Esophagus squamous epithelium (tissue), 5 donors: ENCODE results near the gene VMAC. TPM values are rescaled to one million over a fixed set of nuclear protein-coding genes. Genes with fewer than 3 reads are reported as not detected.
A peak's percentile ranks its signal among the peaks of the same experiment; 100 is the strongest.

Experiments used
- DNase-seq: peaks from one replicate; lab custom pipeline; 2025; lab: John Stamatoyannopoulos, UW
- H3K27ac ChIP-seq, 4 donors: fragments of 200-600 bp; sonication (generic); one replicate each; pipeline ENCODE4 v1.5.1; 2016 to 2019; ENCODE audit warnings: mild to moderate bottlenecking in 1 of 4
- H3K27me3 ChIP-seq, 4 donors: fragments of 200-600 bp; sonication (generic); 1 replicate in 3 of 4; 2 replicates in 1 of 4; pipeline versions ENCODE4 v1.5.1 to v1.6.0; 2017 to 2021; ENCODE audit warnings: antibody characterized with exemption in 1 of 4
- H3K36me3 ChIP-seq, 3 donors: fragments of 200-600 bp; sonication (generic); one replicate each; pipeline ENCODE4 v1.5.1; 2016 to 2019
- H3K4me1 ChIP-seq, 3 donors: fragments of 200-600 bp; sonication (generic); one replicate each; pipeline ENCODE4 v1.5.1; 2017 to 2019
- H3K4me3 ChIP-seq, 4 donors: fragments of 200-600 bp; sonication (generic); 1 replicate in 3 of 4; 2 replicates in 1 of 4; pipeline ENCODE4 v1.5.1; 2016 to 2019; ENCODE audit warnings: mild to moderate bottlenecking in 2 of 4, moderate library complexity in 1 of 4
- H3K9me3 ChIP-seq, 3 donors: fragments of 200-600 bp; sonication (generic); one replicate each; pipeline ENCODE4 v1.5.1; 2016 to 2019
- CTCF ChIP-seq, 6 experiments: fragments of 450-650 bp in 4 of 6; fragments of 200-600 bp in 2 of 6; sonication (generic) in 2 of 6; IDR thresholded peaks; one replicate each; pipeline ENCODE4 v1.5.1; 2016 to 2019; ENCODE audit warnings: antibody characterized with exemption in 6 of 6, mild to moderate bottlenecking in 4 of 6, moderate library complexity in 4 of 6
- POLR2A ChIP-seq, 4 donors: fragments of 450-650 bp; IDR thresholded peaks; one replicate each; pipeline ENCODE4 v1.6.1; 2017; ENCODE audit warnings: antibody characterized with exemption in 4 of 4, mild to moderate bottlenecking in 4 of 4, moderate library complexity in 3 of 4
- WGBS, 2 donors: methylation state at CpG; one replicate each; pipeline ENCODE4 v1.1.5; 2018; 5-methylcytosine and 5-hydroxymethylcytosine counted together
- intact Hi-C: fragments of 100-400 bp; cut with DNase I; formaldehyde crosslinking; loops from one replicate; pipeline ENCODE4 v1.15.0; 2022
- total RNA-seq, 4 donors: library from RNA; depleted of rRNA; stranded (reverse); fragments of >200 nt; gene quantifications; one replicate each; pipeline ENCODE4 v1.1.0, GENCODE V29; 2016
- donor health status: DM: yes; HTN: yes; CAD: no.

The VMAC gene
- total RNA-seq, 4 donors from 2014 or later, result 3.1 to 8.6 (median 5.6) TPM

- Histone ChIP-seq H3K27ac (peak within 1 kb of the TSS; percentile 11 to 73 (median 30)), H3K9me3 (no peaks in the 10 kb centered on the region), H3K27me3 (no peaks in the 10 kb centered on the region), H3K36me3 (peaks cover 15 to 67% (median 21%) of the 10 kb centered on the region in 3 donors), H3K4me1 (peaks cover 6 to 39% (median 14%) of the 10 kb centered on the region in 3 donors), H3K4me3 (no peak within 1 kb of the TSS)
- TF ChIP-seq POLR2A (IDR thresholded peaks at IDR 0.05) (no peak), CTCF (IDR thresholded peaks at IDR 0.05) (no peak)
- DNase-seq, result no peak
- intact Hi-C loops, result no loop called here
- 100% methylated on average over 1 to 2 of the region's 10 CpGs for WGBS, 2 donors
Measured at GRCh38 chr19:5913739-5914357, 9.2 kb downstream of the VMAC start, which contains the start of gene CAPS. TSS of gene CAPS (plus strand) at chr19:5914254. CDS start at chr19:5914407, 153 bp downstream.

GRCh38 chr19:5914358-5914774, 9.7 kb downstream of the VMAC start:
- TF ChIP-seq POLR2A (IDR thresholded peaks at IDR 0.05) (no peak), CTCF (IDR thresholded peaks at IDR 0.05) (no peak)
- H3K36me3 ChIP-seq, result peaks cover 20 to 67% (median 26%) of the 10 kb centered on the region in 3 donors
- H3K4me3 ChIP-seq, result no peak overlapping the region
- 57 to 68% methylated on average over 9 to 17 of the region's 22 CpGs for WGBS, 2 donors
- H3K4me1 ChIP-seq, result peaks cover 6 to 33% (median 14%) of the 10 kb centered on the region in 3 donors
- no peaks in the 10 kb centered on the region for H3K9me3 ChIP-seq
- peak overlapping the region; percentile 11 to 73 (median 30) for H3K27ac ChIP-seq
- intact Hi-C loops, result no loop called here
- no peaks in the 10 kb centered on the region for H3K27me3 ChIP-seq
- no peak for DNase-seq

GRCh38 chr19:5914946-5915781, 10.5 kb downstream of the VMAC start:
- intact Hi-C loops, result no loop called here
- no peak for TF ChIP-seq POLR2A (IDR thresholded peaks at IDR 0.05)
- no peak for TF ChIP-seq CTCF (IDR thresholded peaks at IDR 0.05)
- Histone ChIP-seq H3K27ac (peak overlapping the region in 1 of 4 donors; percentile 73), H3K4me1 (peaks cover 6 to 25% (median 8%) of the 10 kb centered on the region in 3 donors), H3K9me3 (no peaks in the 10 kb centered on the region), H3K36me3 (peaks cover 26 to 67% (median 32%) of the 10 kb centered on the region in 3 donors), H3K4me3 (no peak overlapping the region), H3K27me3 (no peaks in the 10 kb centered on the region)
- 87 to 100% methylated on average over 1 to 6 of the region's 42 CpGs for WGBS, 2 donors
- DNase-seq, result no peak

GRCh38 chr19:5915782-5916165, 11.1 kb downstream of the VMAC start:
- TF ChIP-seq CTCF (IDR thresholded peaks at IDR 0.05), result no peak
- TF ChIP-seq POLR2A (IDR thresholded peaks at IDR 0.05), result no peak
- Histone ChIP-seq H3K36me3 (peaks cover 27 to 67% (median 34%) of the 10 kb centered on the region in 3 donors), H3K27ac (no peak overlapping the region), H3K4me3 (no peak overlapping the region), H3K9me3 (no peaks in the 10 kb centered on the region), H3K27me3 (no peaks in the 10 kb centered on the region), H3K4me1 (peaks cover 6 to 21% (median 8%) of the 10 kb centered on the region in 3 donors)
- no peak for DNase-seq
- 86 to 91% methylated on average over 11 of the region's 11 CpGs for WGBS, 2 donors
- intact Hi-C loops, result no loop called here
